ENCODE data around the gene MAN1A1. TPM values are rescaled to one million over a fixed set of nuclear protein-coding genes. Genes with fewer than 3 reads are reported as not detected.

MAN1A1 gene
- total RNA-seq, 4 donors from 2014 or later = 210 to 247 (median 229) TPM

- ATAC-seq (ENCODE audit: low FRiP score) (peak; percentile 50), DNase-seq (ENCODE audit: low spot score) (no peak)
- TF ChIP-seq, protein P1, sequence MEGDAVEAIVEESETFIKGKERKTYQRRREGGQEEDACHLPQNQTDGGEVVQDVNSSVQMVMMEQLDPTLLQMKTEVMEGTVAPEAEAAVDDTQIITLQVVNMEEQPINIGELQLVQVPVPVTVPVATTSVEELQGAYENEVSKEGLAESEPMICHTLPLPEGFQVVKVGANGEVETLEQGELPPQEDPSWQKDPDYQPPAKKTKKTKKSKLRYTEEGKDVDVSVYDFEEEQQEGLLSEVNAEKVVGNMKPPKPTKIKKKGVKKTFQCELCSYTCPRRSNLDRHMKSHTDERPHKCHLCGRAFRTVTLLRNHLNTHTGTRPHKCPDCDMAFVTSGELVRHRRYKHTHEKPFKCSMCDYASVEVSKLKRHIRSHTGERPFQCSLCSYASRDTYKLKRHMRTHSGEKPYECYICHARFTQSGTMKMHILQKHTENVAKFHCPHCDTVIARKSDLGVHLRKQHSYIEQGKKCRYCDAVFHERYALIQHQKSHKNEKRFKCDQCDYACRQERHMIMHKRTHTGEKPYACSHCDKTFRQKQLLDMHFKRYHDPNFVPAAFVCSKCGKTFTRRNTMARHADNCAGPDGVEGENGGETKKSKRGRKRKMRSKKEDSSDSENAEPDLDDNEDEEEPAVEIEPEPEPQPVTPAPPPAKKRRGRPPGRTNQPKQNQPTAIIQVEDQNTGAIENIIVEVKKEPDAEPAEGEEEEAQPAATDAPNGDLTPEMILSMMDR (IDR thresholded peaks at IDR 0.05) = no peak
These were observed 134.3 kb downstream of the MAN1A1 start for GRCh38 chr6:119215309-119215708.

DNA sequence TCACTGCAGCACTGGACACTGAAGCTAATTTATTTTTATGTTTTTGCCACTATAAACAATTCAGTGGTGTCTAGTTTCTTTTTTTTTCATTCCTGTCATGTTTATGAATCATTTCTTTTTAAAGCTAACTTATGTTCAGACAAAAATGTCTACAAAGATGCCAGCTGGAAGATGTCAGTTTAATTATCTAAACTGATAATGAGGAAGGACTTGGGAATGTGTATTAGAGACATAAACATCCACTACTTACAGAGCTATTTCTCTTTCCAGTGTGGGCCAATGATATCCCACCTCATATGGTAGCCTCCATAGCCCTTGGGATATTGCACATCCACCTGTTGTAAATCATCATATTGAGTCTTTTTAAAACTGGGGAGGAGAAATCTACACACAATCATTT lies 139.0 kb downstream of the MAN1A1 start:
- DNase-seq (ENCODE audit: low spot score) = no peak
- TF ChIP-seq, protein P1 (IDR thresholded peaks at IDR 0.05) = no peak
- no peak for ATAC-seq (ENCODE audit: low FRiP score)

DNA sequence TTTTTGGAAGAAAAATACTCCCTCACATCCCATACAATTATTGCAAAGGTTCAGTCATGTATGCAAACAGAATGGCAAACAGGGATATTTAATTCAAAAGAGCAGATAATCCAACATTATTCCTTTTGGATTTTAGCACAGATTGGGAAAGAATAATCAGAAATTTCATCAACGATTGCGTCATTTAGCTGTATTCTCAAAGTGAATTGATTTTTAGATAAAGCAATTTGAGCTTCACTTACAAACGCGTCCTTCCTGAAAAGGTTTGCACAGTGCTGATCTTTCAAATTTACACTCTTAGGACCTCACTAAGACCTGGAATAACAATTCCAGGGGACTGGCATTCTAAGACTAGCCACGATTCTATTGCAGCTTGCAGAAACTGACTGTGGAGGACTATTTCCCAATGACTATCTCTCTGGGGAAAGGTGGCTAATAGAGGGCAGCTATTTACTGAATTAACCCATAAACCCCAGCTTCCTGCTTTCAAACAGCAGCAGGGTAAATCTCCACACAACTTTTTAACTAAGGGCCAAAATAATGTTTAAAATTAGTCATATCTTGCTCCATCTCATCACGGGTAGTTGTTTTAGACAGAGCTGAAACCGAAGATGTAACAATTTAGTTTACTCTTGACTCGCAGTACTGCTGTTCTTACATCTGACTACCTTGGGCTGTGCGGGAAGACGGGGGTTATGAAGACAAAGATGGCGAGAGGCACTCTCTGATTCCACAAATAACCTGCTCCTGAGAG lies 139.9 kb downstream of the MAN1A1 start:
- TF ChIP-seq, protein P1 (IDR thresholded peaks at IDR 0.05) = no peak
- ATAC-seq (ENCODE audit: low FRiP score) (no peak), DNase-seq (ENCODE audit: low spot score) (no peak)

- ATAC-seq (ENCODE audit: low FRiP score) = no peak
- TF ChIP-seq, protein P1 (IDR thresholded peaks at IDR 0.05) = no peak
- DNase-seq (ENCODE audit: low spot score) = no peak
These were observed 141.4 kb downstream of the MAN1A1 start for GRCh38 chr6:119207971-119208725.

DNA sequence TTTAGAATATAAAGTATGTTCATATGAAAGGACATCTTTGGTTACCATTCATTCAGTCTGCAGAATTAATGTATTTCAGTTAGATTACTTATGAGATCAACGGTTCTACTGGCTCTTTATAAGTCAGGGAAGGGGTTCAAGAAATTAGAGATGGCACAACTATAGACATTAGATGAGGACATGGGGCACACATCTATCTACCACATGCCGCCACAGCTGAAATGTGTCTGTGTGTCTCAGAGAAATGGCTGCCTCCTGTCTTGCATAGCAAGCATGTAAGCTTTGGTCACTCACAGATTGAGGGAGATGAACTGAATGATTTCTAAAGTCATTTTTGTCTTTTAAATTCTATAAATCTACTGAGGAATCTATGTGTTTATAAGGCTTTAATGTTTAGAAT lies 142.2 kb downstream of the MAN1A1 start:
- DNase-seq (ENCODE audit: low spot score) = no peak
- TF ChIP-seq, protein P1 (IDR thresholded peaks at IDR 0.05) = no peak
- ATAC-seq (ENCODE audit: low FRiP score) = no peak

DNA sequence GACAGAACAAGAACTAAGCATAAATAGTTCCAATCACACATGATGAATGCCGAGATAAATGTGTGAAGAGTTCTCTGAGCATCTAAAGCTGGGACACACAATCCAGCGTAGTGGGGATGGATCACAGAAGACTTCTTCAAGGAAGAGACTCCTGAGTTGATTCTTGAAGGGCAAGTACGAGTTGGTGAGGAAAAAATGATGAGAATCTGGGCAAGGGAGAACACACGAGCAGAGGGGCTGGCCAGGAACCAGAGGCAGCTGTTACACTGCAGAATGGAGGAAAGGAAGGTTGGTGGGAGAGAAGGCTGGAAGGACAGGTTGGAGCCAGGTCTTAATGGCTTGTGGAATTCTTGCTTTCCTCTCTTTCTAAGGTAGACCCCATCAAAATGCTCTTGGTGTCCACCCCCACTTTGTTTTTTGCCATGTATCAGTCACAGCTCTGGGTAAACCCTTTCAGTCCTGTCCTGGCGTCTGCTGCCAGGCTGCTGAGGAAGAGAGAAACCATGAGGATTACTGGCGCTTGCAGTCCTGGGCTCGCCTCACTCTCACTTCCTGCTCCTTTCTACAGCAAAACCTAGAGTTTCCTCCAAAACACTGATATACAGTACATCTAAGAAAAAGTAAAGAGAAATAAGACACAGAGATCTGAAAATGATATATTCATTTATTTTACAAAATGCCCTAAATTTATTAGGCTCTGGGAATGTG lies 143.5 kb downstream of the MAN1A1 start:
- no peak for ATAC-seq (ENCODE audit: low FRiP score)
- DNase-seq (ENCODE audit: low spot score) = no peak
- TF ChIP-seq, protein P1 (IDR thresholded peaks at IDR 0.05) = no peak

Data from omental fat pad (tissue), 4 donors.